Gastrocnemius medialis (tissue), 4 donors: ENCODE results near the gene PLXNC1.

Source experiments
- POLR2A ChIP-seq, 2 donors: fragments of 450-650 bp; IDR thresholded peaks; one replicate each; pipeline ENCODE4 v1.6.1; 2017; ENCODE audit warnings: antibody characterized with exemption in 2 of 2, mild to moderate bottlenecking in 2 of 2, moderate library complexity in 2 of 2
- TF ChIP-seq, protein P1 (sequence below), 5 experiments: fragments of 450-650 bp in 3 of 5; fragments of 200-600 bp in 2 of 5; sonication (generic) in 2 of 5; IDR thresholded peaks in 4 of 5; conservative IDR thresholded peaks in 1 of 5; 1 replicate in 4 of 5; 2 replicates in 1 of 5; pipeline ENCODE4 v1.5.1; 2016 to 2019; ENCODE audit warnings: antibody characterized with exemption in 5 of 5, mild to moderate bottlenecking in 3 of 5, moderate library complexity in 3 of 5

DNA sequence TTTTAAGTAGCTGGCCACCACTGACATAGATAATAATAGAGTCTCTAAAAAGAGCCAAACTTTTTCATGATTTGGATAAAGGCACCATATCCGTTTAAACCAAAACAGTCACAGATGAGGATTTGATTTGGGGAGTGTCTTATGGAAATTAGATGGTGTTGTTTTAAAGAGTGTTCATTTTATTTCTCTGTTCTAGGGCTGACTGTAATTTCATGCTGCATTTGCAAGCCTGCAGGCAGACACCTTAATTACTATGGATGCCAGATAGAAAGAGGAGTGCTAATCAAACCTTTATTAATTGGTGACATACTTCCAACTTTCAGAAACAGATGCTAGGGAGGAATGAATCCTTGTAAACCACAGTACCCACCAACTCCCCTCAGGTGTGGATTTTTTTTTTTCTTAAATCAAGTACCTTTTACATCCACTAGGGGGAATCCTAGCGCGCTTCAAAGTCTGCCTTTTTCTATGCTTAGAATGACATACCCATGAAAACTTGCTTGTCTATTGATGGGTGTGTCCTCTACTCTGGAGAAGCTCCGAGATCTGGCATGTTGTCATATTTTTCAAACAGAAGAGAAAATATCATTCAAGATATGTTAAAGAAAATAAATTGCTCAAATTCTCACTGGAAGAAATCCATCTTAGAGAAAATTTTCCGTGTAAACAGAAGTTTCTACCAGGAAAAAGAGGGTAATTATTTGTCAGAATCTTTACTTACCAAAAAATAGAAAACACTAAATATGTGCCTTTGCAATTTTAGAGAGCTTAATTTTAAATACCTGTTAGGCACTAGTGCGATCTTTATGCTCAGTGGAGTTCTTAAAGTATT is 14.2 kb upstream of the PLXNC1 start:
- no peak for TF ChIP-seq POLR2A (IDR thresholded peaks at IDR 0.05)
- TF ChIP-seq, protein P1, sequence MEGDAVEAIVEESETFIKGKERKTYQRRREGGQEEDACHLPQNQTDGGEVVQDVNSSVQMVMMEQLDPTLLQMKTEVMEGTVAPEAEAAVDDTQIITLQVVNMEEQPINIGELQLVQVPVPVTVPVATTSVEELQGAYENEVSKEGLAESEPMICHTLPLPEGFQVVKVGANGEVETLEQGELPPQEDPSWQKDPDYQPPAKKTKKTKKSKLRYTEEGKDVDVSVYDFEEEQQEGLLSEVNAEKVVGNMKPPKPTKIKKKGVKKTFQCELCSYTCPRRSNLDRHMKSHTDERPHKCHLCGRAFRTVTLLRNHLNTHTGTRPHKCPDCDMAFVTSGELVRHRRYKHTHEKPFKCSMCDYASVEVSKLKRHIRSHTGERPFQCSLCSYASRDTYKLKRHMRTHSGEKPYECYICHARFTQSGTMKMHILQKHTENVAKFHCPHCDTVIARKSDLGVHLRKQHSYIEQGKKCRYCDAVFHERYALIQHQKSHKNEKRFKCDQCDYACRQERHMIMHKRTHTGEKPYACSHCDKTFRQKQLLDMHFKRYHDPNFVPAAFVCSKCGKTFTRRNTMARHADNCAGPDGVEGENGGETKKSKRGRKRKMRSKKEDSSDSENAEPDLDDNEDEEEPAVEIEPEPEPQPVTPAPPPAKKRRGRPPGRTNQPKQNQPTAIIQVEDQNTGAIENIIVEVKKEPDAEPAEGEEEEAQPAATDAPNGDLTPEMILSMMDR (IDR thresholded peaks at IDR 0.05 in 4 of 5, conservative IDR thresholded peaks at IDR 0.05 in 1 of 5) = peak; percentile 46 to 81 (median 57)
